HG02981 (cell line): ENCODE data around the gene FRMD4A.

Experiments used
- ATAC-seq: cut with Tn5 transposase; IDR thresholded peaks from one replicate; pipeline ENCODE4 v1.9.1; 2021; ENCODE audit warnings: mild to moderate bottlenecking, moderate library complexity; ENCODE audit not compliant: unreplicated experiment

Gene FRMD4A

GRCh38 chr10:13644866-13645265 is 685.9 kb downstream of the FRMD4A start:
- ATAC-seq = no peak

- ATAC-seq = no peak
These were observed 687.7 kb downstream of the FRMD4A start for GRCh38 chr10:13643016-13643415.

- no peak for ATAC-seq
These were observed 688.4 kb downstream of the FRMD4A start for GRCh38 chr10:13642293-13642692.

GRCh38 chr10:13637894-13638293 is 692.8 kb downstream of the FRMD4A start:
- no peak for ATAC-seq

- peak; percentile 70 for ATAC-seq
These were observed 693.3 kb downstream of the FRMD4A start for GRCh38 chr10:13637303-13637856.

- ATAC-seq = no peak
These were observed 693.9 kb downstream of the FRMD4A start for GRCh38 chr10:13636776-13637175.

- ATAC-seq = no peak
These were observed 696.5 kb downstream of the FRMD4A start for GRCh38 chr10:13634207-13634606.

- no peak for ATAC-seq
These were observed 697.0 kb downstream of the FRMD4A start for GRCh38 chr10:13633689-13634088.

GRCh38 chr10:13632884-13633440 is 697.8 kb downstream of the FRMD4A start:
- no peak for ATAC-seq

- no peak for ATAC-seq
These were observed 698.3 kb downstream of the FRMD4A start for GRCh38 chr10:13632440-13632839.

- ATAC-seq = no peak
These were observed 699.1 kb downstream of the FRMD4A start for GRCh38 chr10:13631594-13631993.

GRCh38 chr10:13630231-13630630 is 700.5 kb downstream of the FRMD4A start:
- no peak for ATAC-seq

- ATAC-seq = no peak
These were observed 701.6 kb downstream of the FRMD4A start for GRCh38 chr10:13629116-13629515.

GRCh38 chr10:13628661-13629060 is 702.1 kb downstream of the FRMD4A start:
- ATAC-seq = no peak

- ATAC-seq = no peak
These were observed 703.0 kb downstream of the FRMD4A start for GRCh38 chr10:13627459-13628310.

- no peak for ATAC-seq
These were observed 706.1 kb downstream of the FRMD4A start for GRCh38 chr10:13624630-13625029.

- ATAC-seq = no peak
These were observed 708.8 kb downstream of the FRMD4A start for GRCh38 chr10:13621931-13622330.

- no peak for ATAC-seq
These were observed 713.6 kb downstream of the FRMD4A start for GRCh38 chr10:13617116-13617515.

GRCh38 chr10:13615650-13616300 is 714.9 kb downstream of the FRMD4A start:
- no peak for ATAC-seq

- no peak for ATAC-seq
These were observed 716.0 kb downstream of the FRMD4A start for GRCh38 chr10:13614530-13615332.

- ATAC-seq = no peak
These were observed 717.2 kb downstream of the FRMD4A start for GRCh38 chr10:13613519-13613918.
